ENCODE results near the gene WAPL. TPM values are rescaled to one million over a fixed set of nuclear protein-coding genes. Genes with fewer than 3 reads are reported as not detected.
"Not testable (repeated sequence)": the region's sequence is repeated elsewhere in the genome, so short reads cannot be mapped to it uniquely, and the experiment has no call there.

The WAPL gene
- total RNA-seq, 1 experiment from 2014 or later = 49.4 TPM

DNA sequence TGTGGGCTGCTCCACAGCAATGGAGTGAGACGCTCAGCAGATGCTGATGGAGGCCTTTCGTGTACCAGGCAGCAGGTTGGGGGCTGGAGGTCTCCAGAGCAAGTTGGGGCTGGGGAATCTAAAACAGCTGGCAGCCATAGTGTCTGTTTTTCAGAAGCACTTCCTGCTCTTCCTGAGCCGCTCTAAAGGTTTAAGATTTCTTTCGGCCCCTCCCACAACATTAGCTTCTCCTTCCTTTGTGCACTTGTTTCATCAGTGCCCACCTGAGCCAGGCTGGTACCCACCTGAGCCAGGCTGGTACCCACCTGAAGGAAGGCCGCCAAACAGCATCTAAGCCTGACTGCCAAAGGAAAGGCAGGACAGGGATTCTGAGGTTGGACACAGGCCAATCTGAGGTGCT, 18.4 kb upstream of the WAPL start:
- POLR2A ChIA-PET (ENCODE audit: low non-redundant PET) = no interaction called here
- no peaks in the 10 kb centered on the region for H3K36me3 ChIP-seq (ENCODE audit: insufficient read depth, low read length, poor library complexity, severe bottlenecking)
- H3K27me3 ChIP-seq (replicated peaks; ENCODE audit: insufficient read depth, low read depth, low read length, poor library complexity) = no peaks in the 10 kb centered on the region
- H3K4me3 ChIP-seq (ENCODE audit: low read depth, low read length, poor library complexity, severe bottlenecking) = no peak overlapping the region
- BruUV-seq (replicated peaks) = no TSS peak
- no peak overlapping the region for H3K27ac ChIP-seq (ENCODE audit: low read depth, low read length, poor library complexity, severe bottlenecking)
- no peak for DNase-seq (ENCODE audit: low spot score)
- intact Hi-C loops (cut with micrococcal nuclease; ENCODE audit: unreplicated experiment) = no loop called here
- TF ChIP-seq EZH2 (IDR thresholded peaks at IDR 0.05; ENCODE audit: borderline replicate concordance, low read depth, low read length, poor library complexity, severe bottlenecking) (no peak), CTCF (conservative IDR thresholded peaks at IDR 0.05; ENCODE audit: low read depth, low read length) (no peak)
- no peaks in the 10 kb centered on the region for H3K9me3 ChIP-seq (ENCODE audit: low read depth, low read length, poor library complexity, severe bottlenecking)
- CTCF ChIA-PET = no interaction called here
- H3K4me1 ChIP-seq (ENCODE audit: insufficient read depth, low read length, poor library complexity, severe bottlenecking) = no peaks in the 10 kb centered on the region

GRCh38 chr10:86538547-86538946, 17.0 kb upstream of the WAPL start:
- intact Hi-C loops (cut with micrococcal nuclease; ENCODE audit: unreplicated experiment) = no loop called here
- Histone ChIP-seq H3K27ac (ENCODE audit: low read depth, low read length, poor library complexity, severe bottlenecking) (no peak overlapping the region), H3K4me1 (ENCODE audit: insufficient read depth, low read length, poor library complexity, severe bottlenecking) (no peaks in the 10 kb centered on the region), H3K4me3 (ENCODE audit: low read depth, low read length, poor library complexity, severe bottlenecking) (no peak overlapping the region), H3K36me3 (ENCODE audit: insufficient read depth, low read length, poor library complexity, severe bottlenecking) (no peaks in the 10 kb centered on the region), H3K9me3 (ENCODE audit: low read depth, low read length, poor library complexity, severe bottlenecking) (no peaks in the 10 kb centered on the region), H3K27me3 (replicated peaks; ENCODE audit: insufficient read depth, low read depth, low read length, poor library complexity) (no peaks in the 10 kb centered on the region)
- ChIA-PET CTCF (no interaction called here), POLR2A (ENCODE audit: low non-redundant PET) (no interaction called here)
- no peak for DNase-seq (ENCODE audit: low spot score)
- no TSS peak for BruUV-seq (replicated peaks)
- TF ChIP-seq CTCF (conservative IDR thresholded peaks at IDR 0.05; ENCODE audit: low read depth, low read length) (no peak), EZH2 (IDR thresholded peaks at IDR 0.05; ENCODE audit: borderline replicate concordance, low read depth, low read length, poor library complexity, severe bottlenecking) (no peak)

DNA sequence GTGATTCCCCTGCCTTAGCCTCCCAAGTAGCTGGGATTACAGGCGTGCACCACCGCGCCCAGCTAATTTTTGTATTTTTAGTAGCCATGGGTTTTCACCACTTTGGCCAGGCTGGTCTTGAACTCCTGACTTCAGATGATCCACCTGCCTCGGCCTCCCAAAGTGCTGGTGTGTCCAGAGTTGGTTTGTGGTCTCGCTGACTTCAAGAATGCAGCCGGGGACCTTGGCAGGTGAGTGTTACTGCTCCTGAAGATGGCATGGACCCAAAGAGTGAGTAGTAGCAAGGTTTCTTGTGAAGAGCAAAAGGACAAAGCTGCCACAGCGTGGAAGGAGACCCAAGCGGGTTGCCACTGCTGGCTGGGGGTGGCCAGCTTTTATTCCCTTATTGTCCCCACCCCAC, 16.4 kb upstream of the WAPL start:
- H3K36me3 ChIP-seq (ENCODE audit: insufficient read depth, low read length, poor library complexity, severe bottlenecking); H3K9me3 ChIP-seq (ENCODE audit: low read depth, low read length, poor library complexity, severe bottlenecking); BruUV-seq (replicated peaks); CTCF ChIA-PET; DNase-seq (ENCODE audit: low spot score); H3K4me3 ChIP-seq (ENCODE audit: low read depth, low read length, poor library complexity, severe bottlenecking); H3K4me1 ChIP-seq (ENCODE audit: insufficient read depth, low read length, poor library complexity, severe bottlenecking); H3K27me3 ChIP-seq (replicated peaks; ENCODE audit: insufficient read depth, low read depth, low read length, poor library complexity); intact Hi-C loops (cut with micrococcal nuclease; ENCODE audit: unreplicated experiment); H3K27ac ChIP-seq (ENCODE audit: low read depth, low read length, poor library complexity, severe bottlenecking); POLR2A ChIA-PET (ENCODE audit: low non-redundant PET): not testable (repeated sequence)

DNA sequence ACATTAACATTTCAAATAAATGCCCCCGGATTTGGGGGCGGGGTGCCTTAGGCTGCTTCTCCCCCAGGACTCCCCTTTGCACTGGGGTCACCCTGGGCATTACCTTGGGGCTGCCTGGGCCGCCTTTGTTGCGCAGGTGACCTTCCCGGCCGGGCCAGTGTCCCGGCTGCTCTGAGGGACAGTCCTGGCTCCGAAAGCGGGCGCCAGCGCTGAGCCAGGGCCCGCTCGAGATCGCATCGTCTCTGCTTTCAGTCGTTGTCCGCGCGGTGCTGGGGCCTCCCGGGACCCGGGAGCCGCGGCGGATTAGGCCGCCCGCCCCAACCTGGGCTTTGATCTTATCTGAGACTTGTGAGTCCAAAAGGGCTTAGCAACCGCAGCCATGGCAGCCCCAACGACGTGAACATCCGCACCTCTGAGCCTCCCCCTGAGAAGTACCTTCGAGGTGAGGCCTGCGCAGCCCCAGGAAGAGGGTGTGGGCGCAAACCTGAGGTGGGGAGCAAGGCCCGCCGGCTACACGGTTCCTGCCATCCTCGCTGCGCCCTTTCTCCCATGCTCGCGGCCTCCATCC, 14.8 kb upstream of the WAPL start:
- Histone ChIP-seq H3K36me3 (ENCODE audit: insufficient read depth, low read length, poor library complexity, severe bottlenecking) (no peaks in the 10 kb centered on the region), H3K9me3 (ENCODE audit: low read depth, low read length, poor library complexity, severe bottlenecking) (no peaks in the 10 kb centered on the region), H3K4me1 (ENCODE audit: insufficient read depth, low read length, poor library complexity, severe bottlenecking) (no peaks in the 10 kb centered on the region), H3K4me3 (ENCODE audit: low read depth, low read length, poor library complexity, severe bottlenecking) (no peak overlapping the region), H3K27ac (ENCODE audit: low read depth, low read length, poor library complexity, severe bottlenecking) (no peak overlapping the region), H3K27me3 (replicated peaks; ENCODE audit: insufficient read depth, low read depth, low read length, poor library complexity) (no peaks in the 10 kb centered on the region)
- BruUV-seq (replicated peaks) = no TSS peak
- intact Hi-C loops (cut with micrococcal nuclease; ENCODE audit: unreplicated experiment) = no loop called here
- TF ChIP-seq EZH2 (IDR thresholded peaks at IDR 0.05; ENCODE audit: borderline replicate concordance, low read depth, low read length, poor library complexity, severe bottlenecking) = no peak
- no peak for TF ChIP-seq CTCF (conservative IDR thresholded peaks at IDR 0.05; ENCODE audit: low read depth, low read length)
- DNase-seq (ENCODE audit: low spot score) = no peak
- ChIA-PET POLR2A (ENCODE audit: low non-redundant PET) (interaction anchor here (0.6 kb wide), 1 partner anchor 201 kb away, joined by 5 read pairs; no protein-coding TSS in a partner anchor), CTCF (interaction anchor here (0.6 kb wide), 1 partner anchor 28 kb away, joined by 9 read pairs; no protein-coding TSS in a partner anchor)
